Natural killer cell (primary cell): ENCODE measurements around the gene GOLGA3. TPM values are rescaled to one million over a fixed set of nuclear protein-coding genes. Genes with fewer than 3 reads are reported as not detected.
"Not testable (repeated sequence)": the region's sequence is repeated elsewhere in the genome, so short reads cannot be mapped to it uniquely, and the experiment has no call there.

Experiments
- ATAC-seq, 3 donors: fragments of 150-1000 bp in 2 of 3; fragments of 200-7000 bp in 1 of 3; cut with Tn5 transposase; 1 replicate in 1 of 3; 2 replicates in 2 of 3; pipeline ENCODE4 v1.10.0; 2021; ENCODE audit warnings: mild to moderate bottlenecking in 2 of 3, moderate library complexity in 2 of 3
- DNase-seq, 2 donors: peaks; one replicate each; pipeline versions ENCODE4 v3.0.0 to v3.0.0-alpha.2; 2013 to 2021; ENCODE audit warnings: mixed read lengths in 1 of 2
- H3K27ac ChIP-seq: one replicate; pipeline ENCODE4 v1.5.1; 2013; ENCODE audit warnings: mild to moderate bottlenecking, low read length
- H3K27me3 ChIP-seq: one replicate; pipeline ENCODE4 v1.6.1; 2013; ENCODE audit warnings: low read length; ENCODE audit not compliant: control insufficient read depth, insufficient read depth
- H3K36me3 ChIP-seq: one replicate; pipeline ENCODE4 v1.6.1; 2013; ENCODE audit warnings: low read length; ENCODE audit not compliant: control insufficient read depth, insufficient read depth
- H3K4me1 ChIP-seq: one replicate; pipeline ENCODE4 v1.6.1; 2013; ENCODE audit warnings: low read length; ENCODE audit not compliant: control insufficient read depth, insufficient read depth
- H3K4me3 ChIP-seq: one replicate; pipeline ENCODE4 v1.5.1; 2013; ENCODE audit warnings: low read length
- H3K9me3 ChIP-seq: one replicate; pipeline ENCODE4 v1.6.1; 2013; ENCODE audit warnings: low read length; ENCODE audit not compliant: control insufficient read depth, insufficient read depth
- H3K27ac Mint-ChIP-seq, 2 donors: one replicate each; pipeline ENCODE4 v1.8.0; 2022; ENCODE audit warnings: mild to moderate bottlenecking in 2 of 2, mixed read lengths in 2 of 2, moderate library complexity in 1 of 2
- H3K27me3 Mint-ChIP-seq, 2 donors: one replicate each; pipeline ENCODE4 v1.8.0; 2022; ENCODE audit warnings: low read depth in 2 of 2, mixed read lengths in 2 of 2
- H3K36me3 Mint-ChIP-seq: one replicate; pipeline ENCODE4 v1.8.0; 2022; ENCODE audit warnings: mixed read lengths
- H3K4me1 Mint-ChIP-seq, 2 donors: one replicate each; pipeline ENCODE4 v1.8.0; 2022; ENCODE audit warnings: mixed read lengths in 2 of 2
- H3K4me3 Mint-ChIP-seq: one replicate; pipeline ENCODE4 v1.8.0; 2022; ENCODE audit warnings: mild to moderate bottlenecking, moderate library complexity, mixed read lengths
- H3K9me3 Mint-ChIP-seq, 2 donors: one replicate each; pipeline ENCODE4 v1.8.0; 2022; ENCODE audit warnings: mixed read lengths in 2 of 2
- CTCF ChIP-seq: fragments of 200-600 bp; IDR thresholded peaks from one replicate; pipeline ENCODE4 v1.8.0; 2022; ENCODE audit warnings: antibody characterized with exemption
- WGBS: methylation state at CpG from one replicate; pipeline ENCODE4 v1.1.7; 2013; ENCODE audit warnings: missing lambda C conversion rate; ENCODE audit not compliant: insufficient coverage; 5-methylcytosine and 5-hydroxymethylcytosine counted together
- intact Hi-C: fragments of 100-400 bp; cut with micrococcal nuclease; formaldehyde crosslinking; loops from one replicate; pipeline ENCODE4 v1.14.2; 2022
- total RNA-seq, 4 donors: library from RNA; stranded (reverse); fragments of 120-200 nt in 1 of 4; gene quantifications; one replicate each; pipeline versions ENCODE4 v1.2.3 to v1.2.4, GENCODE V29; 2013 to 2022

The GOLGA3 gene
- total RNA-seq, 3 donors from 2014 or later (not counting 1 experiment from before 2014, with no cell fraction given) = 39.1 to 54.3 (median 50.9) TPM

- intact Hi-C loops = no loop called here
- TF ChIP-seq CTCF = no peak
- H3K4me1 ChIP-seq = no peaks in the 10 kb centered on the region
- peak in 1 of 2 donors; percentile 51 for DNase-seq
- H3K36me3 Mint-ChIP-seq = peaks cover 3% of the 10 kb centered on the region
- no peak overlapping the region for H3K27ac Mint-ChIP-seq
- H3K9me3 ChIP-seq = no peaks in the 10 kb centered on the region
- no peaks in the 10 kb centered on the region for H3K9me3 Mint-ChIP-seq
- H3K4me3 Mint-ChIP-seq = no peak overlapping the region
- H3K4me3 ChIP-seq = no peak overlapping the region
- no peak for ATAC-seq
- H3K36me3 ChIP-seq = peaks cover 64% of the 10 kb centered on the region
- no peaks in the 10 kb centered on the region for H3K27me3 ChIP-seq
- no peak overlapping the region for H3K27ac ChIP-seq
- H3K4me1 Mint-ChIP-seq = no peaks in the 10 kb centered on the region
- WGBS = 92% methylated on average over 30 of the region's 30 CpGs
- no peaks in the 10 kb centered on the region for H3K27me3 Mint-ChIP-seq
Observed at GRCh38 chr12:132847363-132848356, 19.0 kb upstream of the GOLGA3 start.

GRCh38 chr12:132844681-132845080, 16.0 kb upstream of the GOLGA3 start:
- H3K9me3 Mint-ChIP-seq, H3K27ac ChIP-seq, DNase-seq, H3K27me3 ChIP-seq, H3K4me1 Mint-ChIP-seq, H3K4me3 Mint-ChIP-seq, H3K4me3 ChIP-seq, H3K27me3 Mint-ChIP-seq, ATAC-seq, H3K27ac Mint-ChIP-seq, H3K4me1 ChIP-seq, H3K9me3 ChIP-seq, intact Hi-C loops: not testable (repeated sequence)
- peaks cover 66% of the 10 kb centered on the region for H3K36me3 ChIP-seq
- peaks cover 14% of the 10 kb centered on the region for H3K36me3 Mint-ChIP-seq
- WGBS = 96% methylated on average over 8 of the region's 11 CpGs

DNA sequence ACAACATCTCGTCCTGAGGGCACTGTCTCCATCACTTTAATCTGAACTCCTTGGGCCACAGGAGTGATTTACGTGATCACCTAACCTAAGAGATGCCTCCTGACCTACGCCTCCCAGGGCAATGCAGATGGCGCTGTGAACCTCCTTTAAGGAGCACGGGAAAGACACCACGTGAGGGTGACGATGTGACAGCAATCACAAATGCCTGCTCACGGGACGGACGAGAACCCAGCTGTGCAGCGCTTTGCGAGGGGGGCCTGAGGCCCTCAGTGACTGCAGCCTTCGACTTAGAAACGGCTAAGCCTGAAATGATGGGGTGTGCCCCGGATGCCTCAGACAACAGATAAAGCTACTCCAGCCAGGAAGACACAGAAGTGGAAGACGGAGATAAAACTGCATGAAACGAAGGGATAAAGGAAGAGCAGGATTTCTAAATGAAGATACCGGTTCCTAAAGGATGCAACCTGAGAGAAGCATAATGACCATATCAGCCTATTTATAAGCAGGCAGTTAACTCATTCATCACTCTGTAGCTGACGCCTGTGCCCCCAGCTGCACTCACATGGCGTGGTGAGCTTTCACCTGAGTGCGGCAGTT, 13.9 kb upstream of the GOLGA3 start:
- WGBS = 96% methylated on average over 21 of the region's 21 CpGs
- Mint-ChIP-seq H3K27ac (no peak overlapping the region), H3K4me1 (peaks cover 0 to 5% of the 10 kb centered on the region in 2 donors), H3K36me3 (peaks cover 14% of the 10 kb centered on the region), H3K4me3 (no peak overlapping the region), H3K27me3 (no peaks in the 10 kb centered on the region), H3K9me3 (no peaks in the 10 kb centered on the region)
- Histone ChIP-seq H3K9me3 (no peaks in the 10 kb centered on the region), H3K27ac (no peak overlapping the region), H3K36me3 (peaks cover 56% of the 10 kb centered on the region), H3K4me3 (no peak overlapping the region), H3K4me1 (no peaks in the 10 kb centered on the region), H3K27me3 (no peaks in the 10 kb centered on the region)
- intact Hi-C loops = no loop called here
- TF ChIP-seq CTCF = no peak
- ATAC-seq = no peak
- no peak for DNase-seq

GRCh38 chr12:132841151-132841550, 12.5 kb upstream of the GOLGA3 start:
- H3K4me1 Mint-ChIP-seq = peaks cover 0 to 10% of the 10 kb centered on the region in 2 donors
- Histone ChIP-seq H3K27ac (no peak overlapping the region), H3K9me3 (no peaks in the 10 kb centered on the region), H3K4me1 (no peaks in the 10 kb centered on the region), H3K4me3 (no peak overlapping the region), H3K36me3 (peaks cover 45% of the 10 kb centered on the region), H3K27me3 (no peaks in the 10 kb centered on the region)
- DNase-seq (no peak), ATAC-seq (no peak)
- H3K4me3 Mint-ChIP-seq = no peak overlapping the region
- TF ChIP-seq CTCF = no peak
- H3K36me3 Mint-ChIP-seq = peaks cover 14% of the 10 kb centered on the region
- 96% methylated on average over 15 of the region's 15 CpGs for WGBS
- H3K9me3 Mint-ChIP-seq = no peaks in the 10 kb centered on the region
- no peaks in the 10 kb centered on the region for H3K27me3 Mint-ChIP-seq
- intact Hi-C loops = no loop called here
- no peak overlapping the region for H3K27ac Mint-ChIP-seq
